HG03060 (cell line): Measurements from ENCODE around the gene BTAF1.
"Not testable (repeated sequence)": the region's sequence is repeated elsewhere in the genome, so short reads cannot be mapped to it uniquely, and the experiment has no call there.

ENCODE experiments used
- ATAC-seq: cut with Tn5 transposase; IDR thresholded peaks from one replicate; pipeline ENCODE4 v1.9.1; 2021; ENCODE audit warnings: low read depth, moderate number of reproducible peaks; ENCODE audit not compliant: unreplicated experiment

The BTAF1 gene

GRCh38 chr10:91976317-91977051, 52.9 kb downstream of the BTAF1 start:
- ATAC-seq: no peak

- no peak for ATAC-seq
Observed at GRCh38 chr10:91977491-91977890, 53.9 kb downstream of the BTAF1 start.

DNA sequence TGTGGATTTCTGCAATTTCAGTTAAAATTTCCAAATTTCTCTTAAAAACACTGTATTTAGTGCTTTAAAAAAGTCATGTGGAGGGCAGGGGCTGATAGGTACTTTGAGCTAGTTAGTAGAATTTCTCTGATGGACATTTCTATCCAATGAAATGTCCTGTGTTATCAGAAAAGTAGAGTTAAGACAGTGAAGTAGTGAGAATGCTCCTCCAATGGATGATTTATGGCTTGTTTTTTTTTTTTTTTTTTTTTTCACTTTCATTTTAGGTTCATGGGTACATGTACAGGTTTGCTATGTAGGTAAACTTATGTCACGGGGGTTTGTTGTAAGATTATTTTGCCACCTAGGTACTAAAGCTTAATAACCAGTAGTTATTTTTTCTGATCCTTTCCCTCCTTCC, 55.0 kb downstream of the BTAF1 start:
- ATAC-seq: no peak

GRCh38 chr10:91980319-91980718, 56.7 kb downstream of the BTAF1 start:
- no peak for ATAC-seq

DNA sequence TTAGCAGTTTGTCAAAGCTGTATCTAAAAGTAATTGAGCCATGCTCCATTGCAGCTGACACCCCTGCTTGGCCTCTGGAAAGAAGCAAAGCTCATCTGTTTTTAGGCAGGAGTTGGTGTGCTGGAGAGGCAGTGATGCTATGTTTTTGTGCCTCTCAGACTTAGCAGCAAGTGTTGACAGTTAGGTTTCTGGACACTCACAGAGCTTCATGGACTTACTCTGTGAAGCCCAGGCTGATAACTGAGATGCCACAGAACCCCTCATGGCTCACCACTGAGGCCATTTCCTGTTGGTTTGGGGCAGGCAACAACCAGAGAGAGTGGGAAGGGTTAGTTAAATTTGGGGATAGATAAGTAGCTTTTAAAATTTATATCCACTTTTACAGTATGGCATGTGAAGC, 59.8 kb downstream of the BTAF1 start:
- no peak for ATAC-seq

DNA sequence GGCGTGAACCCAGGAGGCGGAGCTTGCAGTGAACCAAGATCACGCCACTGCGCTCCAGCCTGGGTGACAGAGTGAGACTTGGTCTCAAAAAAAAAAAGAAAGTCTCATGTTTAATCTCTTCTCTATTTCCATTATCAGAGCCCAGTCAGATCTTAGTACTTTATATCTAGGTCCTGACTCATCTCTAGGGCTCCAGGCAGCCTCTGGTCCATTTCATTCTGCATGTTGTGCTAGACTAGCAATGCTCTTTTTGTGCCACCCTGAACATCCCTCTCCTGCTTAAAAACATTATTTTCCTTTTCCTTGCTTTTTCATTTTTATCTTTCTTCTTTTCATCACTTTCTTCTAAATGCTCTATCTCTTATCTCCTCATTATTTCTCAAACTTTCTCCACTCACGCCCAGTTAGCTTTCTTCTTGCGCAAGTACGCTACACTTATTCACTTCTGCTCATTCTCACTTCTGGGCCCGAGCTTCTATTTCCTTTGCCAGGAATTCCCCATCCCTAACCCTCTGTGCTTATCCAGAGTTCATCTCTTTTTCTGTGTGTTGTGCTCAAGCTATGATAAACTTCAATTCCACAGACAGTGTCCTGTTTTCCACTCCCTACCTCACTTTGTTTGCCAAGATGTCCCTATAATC, 63.9 kb downstream of the BTAF1 start:
- no peak for ATAC-seq

- no peak for ATAC-seq
Observed at GRCh38 chr10:91992031-91992430, 68.5 kb downstream of the BTAF1 start.

DNA sequence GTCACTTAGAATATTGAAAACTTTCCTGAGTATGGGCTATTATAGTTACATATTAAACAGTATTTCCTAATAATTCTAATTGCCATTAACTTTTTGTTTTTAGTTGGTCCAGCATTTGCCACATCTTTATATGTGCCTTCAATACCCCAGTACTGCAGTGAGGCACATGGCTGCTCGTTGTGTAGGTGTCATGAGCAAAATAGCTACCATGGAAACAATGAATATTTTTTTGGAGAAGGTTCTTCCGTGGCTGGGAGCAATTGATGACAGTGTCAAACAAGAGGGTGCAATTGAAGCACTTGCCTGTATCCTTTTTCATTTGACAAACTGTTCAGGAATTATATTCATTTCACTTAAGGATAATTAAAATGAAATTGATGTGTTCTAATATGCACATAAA, 72.7 kb downstream of the BTAF1 start:
- ATAC-seq: no peak

DNA sequence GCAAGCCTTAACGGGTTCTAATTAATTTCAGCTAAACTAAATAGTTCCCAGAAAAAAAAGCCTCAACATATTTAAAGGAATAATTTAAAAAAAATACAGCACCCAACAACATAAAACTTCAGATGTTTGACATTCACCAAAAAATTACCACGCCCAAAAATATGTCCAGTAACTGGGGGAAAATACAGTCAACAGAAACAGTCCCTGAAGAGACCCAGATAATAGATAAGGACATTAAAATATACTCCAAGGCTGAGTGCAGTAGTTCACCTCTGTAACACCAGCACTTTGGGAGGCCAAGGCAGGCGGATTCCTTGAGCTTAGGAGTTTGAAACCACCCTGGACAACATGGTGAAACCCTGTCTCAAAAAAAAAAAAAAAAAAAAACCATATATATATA, 78.0 kb downstream of the BTAF1 start:
- ATAC-seq: no peak

DNA sequence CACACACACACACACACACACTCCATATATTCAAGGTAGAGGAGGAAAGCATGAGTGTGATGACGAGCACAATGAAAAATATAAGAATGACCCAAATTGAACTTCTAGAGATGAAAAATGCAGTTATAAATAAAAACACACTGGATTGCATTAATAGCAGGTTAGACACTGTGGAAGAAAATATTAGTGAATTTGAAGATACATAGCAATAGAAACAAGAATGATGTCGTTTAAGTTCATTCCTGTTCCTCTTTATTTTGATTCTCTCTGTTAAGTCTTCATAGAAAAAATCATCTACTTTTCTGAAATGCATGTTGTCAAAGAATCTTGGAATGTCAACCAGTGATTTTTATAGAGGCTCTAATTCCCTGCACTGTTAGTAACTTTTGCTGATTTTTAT, 78.4 kb downstream of the BTAF1 start:
- ATAC-seq: no peak

DNA sequence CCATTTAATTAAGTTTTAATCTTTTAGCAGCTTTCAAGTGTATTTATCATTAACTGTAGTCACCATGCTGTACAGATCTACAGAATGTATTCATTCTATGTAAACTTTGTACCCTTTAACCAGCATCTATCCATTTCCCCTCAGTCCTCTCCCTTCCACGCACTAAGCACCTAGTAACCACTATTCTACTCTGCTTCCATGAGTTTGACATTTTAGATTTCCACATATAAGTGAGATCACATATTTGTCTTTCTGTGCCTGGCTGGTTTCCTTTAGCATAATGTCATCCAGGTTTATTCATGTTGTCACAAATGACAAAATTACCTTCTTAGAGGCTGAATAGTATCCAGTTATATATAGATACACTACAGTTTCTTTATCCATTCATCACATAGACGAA, 79.7 kb downstream of the BTAF1 start:
- ATAC-seq: no peak

- no peak for ATAC-seq
Observed at GRCh38 chr10:92005978-92006377, 82.4 kb downstream of the BTAF1 start.

GRCh38 chr10:92009445-92009844, 85.9 kb downstream of the BTAF1 start:
- ATAC-seq: no peak

DNA sequence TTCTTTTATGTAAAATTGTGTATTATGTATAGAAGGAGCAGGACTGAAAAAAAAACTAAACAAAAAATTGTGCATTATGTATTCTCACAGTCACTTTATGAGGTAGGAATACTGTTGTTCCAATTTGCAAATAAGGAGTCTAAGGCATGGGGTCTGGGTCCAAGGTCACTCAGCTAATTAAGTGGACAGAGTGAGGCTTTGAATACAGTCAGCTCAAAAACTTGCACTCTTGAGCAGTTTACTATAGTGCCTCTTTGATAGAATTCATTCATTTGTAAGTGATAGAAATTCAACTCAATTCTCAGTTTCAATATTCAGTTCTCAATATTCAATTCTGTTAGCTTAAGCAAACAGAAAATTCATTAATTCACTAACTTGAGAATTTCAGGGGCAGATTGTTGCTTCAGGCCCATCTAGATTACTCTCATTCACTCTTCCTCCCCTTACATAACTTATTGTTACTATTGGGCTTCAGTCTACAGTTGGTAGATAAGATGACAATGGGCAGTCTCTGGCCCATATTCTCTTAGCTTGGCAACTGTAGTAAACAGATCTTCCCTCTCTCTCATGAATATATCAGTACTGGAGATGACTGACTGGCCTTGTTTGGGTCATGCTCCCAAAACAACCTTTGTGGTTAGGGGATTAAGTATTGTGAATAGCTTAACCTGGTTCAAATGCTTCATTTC, 86.6 kb downstream of the BTAF1 start:
- ATAC-seq: no peak

DNA sequence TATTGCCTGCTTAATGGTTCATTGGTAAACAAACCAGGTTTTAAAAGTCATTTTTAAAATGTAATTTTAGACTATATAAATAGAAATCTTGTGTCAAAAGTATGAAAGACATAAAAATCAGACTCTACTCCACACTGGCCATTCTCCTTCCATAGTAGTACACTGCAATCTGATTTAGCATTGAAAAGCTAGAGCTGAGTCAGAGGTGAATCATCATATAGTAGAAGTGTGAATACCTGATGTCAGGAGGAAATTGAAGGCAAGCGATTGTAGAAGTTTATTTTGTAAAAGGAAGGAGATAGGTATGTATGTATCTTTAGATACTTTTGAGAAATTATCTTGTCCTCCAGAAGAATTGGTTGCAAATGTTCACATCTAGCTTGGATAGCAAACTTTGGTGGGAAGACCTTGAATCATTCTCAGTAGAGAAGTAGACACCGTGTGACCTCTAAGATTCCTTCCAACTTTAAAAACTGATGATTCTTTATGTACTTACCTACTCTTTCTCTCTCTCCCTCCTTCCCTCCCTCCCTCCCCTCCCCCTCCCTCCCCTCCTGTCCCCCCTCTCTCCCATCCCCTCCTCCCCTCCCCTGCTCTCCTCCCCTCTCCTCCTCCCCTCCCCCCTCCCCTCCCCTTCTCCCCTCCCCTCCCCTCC, 88.1 kb downstream of the BTAF1 start:
- no peak for ATAC-seq

DNA sequence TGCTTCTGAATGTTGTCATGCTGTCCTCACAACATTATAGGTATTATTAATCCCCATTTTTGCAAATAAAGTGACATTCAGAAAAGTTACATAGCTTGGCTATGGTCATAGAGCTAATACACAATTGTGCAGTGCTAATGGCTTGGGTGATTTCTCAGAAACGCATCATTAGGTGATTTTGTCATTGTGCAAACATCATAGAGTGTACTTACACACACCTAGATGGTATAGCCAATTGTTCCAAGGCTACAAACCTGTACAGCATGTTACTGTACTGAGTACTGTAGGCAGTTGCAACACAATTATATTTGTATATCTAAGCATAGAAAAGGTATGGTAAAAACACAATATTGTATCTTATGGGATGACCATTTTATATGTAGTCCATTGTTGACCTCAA, 91.0 kb downstream of the BTAF1 start:
- ATAC-seq: no peak

DNA sequence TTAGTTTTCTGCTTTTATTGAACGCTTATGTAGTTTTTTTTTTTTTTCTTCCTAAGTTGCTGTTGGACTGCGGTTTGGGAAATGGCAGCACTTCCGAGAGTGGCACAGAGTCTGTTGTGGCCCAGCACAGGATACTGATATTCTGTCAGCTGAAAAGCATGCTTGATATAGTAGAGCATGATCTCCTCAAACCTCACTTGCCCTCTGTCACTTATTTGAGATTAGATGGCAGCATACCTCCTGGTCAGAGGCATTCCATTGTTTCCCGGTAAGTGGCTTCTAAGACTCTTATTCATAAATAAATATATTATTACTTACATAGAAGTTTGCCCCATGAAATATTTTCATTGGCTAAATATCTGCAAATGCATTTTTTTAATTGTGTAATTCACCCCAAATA, 101.1 kb downstream of the BTAF1 start:
- ATAC-seq: no peak

GRCh38 chr10:92025340-92025739, 101.8 kb downstream of the BTAF1 start:
- ATAC-seq: not testable (repeated sequence)

DNA sequence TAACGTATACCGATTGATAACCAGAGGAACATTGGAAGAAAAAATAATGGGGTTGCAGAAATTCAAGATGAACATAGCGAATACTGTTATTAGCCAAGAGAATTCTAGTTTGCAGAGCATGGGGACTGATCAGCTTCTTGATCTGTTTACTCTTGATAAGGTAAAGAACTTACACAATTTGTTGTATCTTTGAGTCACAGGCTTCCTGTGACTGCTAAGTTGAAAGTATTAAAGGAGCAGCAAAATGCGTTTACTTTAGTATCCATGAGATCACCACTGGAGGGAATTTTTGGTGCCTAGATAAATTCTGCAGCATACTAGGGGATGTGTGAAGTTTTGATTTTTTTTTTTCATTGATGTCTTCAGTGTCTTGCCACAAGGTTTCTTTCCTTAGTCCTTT, 103.6 kb downstream of the BTAF1 start:
- no peak for ATAC-seq

GRCh38 chr10:92031580-92031979, 108.0 kb downstream of the BTAF1 start:
- ATAC-seq: no peak

DNA sequence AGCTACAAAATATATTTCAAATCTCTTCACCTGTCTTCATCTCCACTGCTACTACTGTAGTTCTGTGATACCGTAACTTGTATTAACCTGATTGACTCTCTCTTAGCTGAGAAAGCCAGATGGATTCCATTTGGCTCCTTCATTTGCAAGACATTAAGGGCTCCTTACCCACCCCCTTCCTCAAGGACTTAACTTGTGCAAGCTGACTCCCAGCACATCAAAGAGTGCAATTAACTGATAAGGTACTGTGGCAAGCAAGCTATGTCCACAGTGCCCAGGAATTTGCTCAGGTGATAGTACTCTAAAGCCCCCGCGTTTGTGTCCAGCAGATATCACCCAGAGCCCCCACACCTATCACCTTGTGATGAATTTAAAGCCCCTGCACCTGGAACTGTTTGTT, 109.5 kb downstream of the BTAF1 start:
- ATAC-seq: not testable (repeated sequence)
